GM19239 (cell line): Measurements from ENCODE around the gene ACKR1.

Experiments used
- DNase-seq: peaks from one replicate; pipeline ENCODE4 v3.0.0; 2011; ENCODE audit warnings: low spot score; ENCODE audit not compliant: insufficient read length
- FAIRE-seq: peaks from 2 replicates; lab custom pipeline; 2011; peaks lifted over from hg19 to GRCh38; lab: Jason Lieb, UNC

Gene ACKR1, protein sequence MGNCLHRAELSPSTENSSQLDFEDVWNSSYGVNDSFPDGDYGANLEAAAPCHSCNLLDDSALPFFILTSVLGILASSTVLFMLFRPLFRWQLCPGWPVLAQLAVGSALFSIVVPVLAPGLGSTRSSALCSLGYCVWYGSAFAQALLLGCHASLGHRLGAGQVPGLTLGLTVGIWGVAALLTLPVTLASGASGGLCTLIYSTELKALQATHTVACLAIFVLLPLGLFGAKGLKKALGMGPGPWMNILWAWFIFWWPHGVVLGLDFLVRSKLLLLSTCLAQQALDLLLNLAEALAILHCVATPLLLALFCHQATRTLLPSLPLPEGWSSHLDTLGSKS

DNA sequence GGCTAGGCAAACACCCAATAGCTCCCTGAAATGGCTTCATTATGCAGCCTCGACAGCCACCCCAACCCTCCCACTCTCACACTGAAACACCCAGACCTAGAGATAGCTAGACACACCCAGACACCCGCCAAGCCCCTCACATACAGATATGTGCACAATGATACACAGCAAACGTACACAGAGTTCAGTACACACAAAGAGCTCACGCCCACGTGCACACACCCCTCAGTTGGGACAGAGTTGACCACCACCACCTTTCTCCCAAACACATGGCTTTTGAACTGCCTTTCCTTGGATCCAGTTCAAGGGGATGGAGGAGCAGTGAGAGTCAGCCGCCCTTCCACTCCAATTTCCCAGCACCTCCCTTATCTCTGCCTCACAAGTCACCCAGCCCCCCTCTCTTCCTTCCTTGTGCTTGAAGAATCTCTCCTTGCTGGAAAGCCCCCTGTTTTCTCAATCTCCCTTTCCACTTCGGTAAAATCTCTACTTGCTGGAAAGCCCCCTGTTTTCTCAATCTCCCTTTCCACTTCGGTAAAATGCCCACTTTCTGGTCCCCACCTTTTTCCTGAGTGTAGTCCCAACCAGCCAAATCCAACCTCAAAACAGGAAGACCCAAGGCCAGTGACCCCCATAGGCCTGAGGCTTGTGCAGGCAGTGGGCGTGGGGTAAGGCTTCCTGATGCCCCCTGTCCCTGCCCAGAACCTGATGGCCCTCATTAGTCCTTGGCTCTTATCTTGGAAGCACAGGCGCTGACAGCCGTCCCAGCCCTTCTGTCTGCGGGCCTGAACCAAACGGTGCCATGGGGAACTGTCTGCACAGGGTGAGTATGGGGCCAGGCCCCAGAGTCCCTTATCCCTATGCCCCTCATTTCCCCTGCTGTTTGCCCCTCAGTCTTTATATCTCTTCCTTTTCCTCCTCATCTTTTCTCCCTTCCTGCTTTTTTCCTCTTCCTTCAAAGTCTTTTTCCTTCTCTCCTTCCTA, at the start of gene ACKR1:
TSS of gene ACKR1 (plus strand) at position 715 of the 981 bp plus-strand sequence. CDS start at position 800, 85 bp downstream.
- peak; percentile 28 for FAIRE-seq
- DNase-seq = no peak

DNA sequence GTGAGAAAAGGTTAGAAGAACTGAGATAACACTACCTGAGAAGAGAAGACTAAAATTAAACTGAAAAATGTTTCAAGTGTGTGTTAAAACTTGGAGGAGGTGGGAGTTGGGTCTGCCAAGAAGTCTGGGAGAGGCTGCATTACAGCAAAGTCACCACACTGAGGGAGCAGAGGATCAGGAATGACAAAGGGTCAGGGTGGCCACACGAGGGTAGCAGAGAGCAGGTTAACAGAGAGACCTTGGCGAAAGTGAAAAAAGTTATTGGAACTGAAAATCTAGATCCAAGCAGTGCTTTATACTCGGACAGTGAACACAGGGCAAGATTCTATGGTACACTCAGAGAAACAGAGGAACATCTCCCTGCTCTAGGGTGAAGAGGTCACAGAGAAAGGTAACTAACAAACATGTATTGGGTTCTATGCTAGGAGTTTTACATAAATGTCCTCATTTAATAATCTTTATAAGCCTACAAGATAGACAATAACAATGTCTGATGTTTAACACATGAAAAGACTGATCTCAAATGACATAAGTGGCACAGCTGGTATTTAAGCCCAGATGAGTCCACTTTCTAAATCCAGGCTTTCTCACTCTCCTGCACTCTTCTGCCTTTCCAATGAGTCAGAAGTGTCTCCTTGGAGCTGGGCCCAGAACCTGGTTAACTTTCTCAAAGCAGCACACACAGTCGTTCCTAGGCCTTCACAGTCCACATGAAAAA, 43.5 kb upstream of the ACKR1 start:
- DNase-seq = peak; percentile 57
- FAIRE-seq = peak; percentile 96

DNA sequence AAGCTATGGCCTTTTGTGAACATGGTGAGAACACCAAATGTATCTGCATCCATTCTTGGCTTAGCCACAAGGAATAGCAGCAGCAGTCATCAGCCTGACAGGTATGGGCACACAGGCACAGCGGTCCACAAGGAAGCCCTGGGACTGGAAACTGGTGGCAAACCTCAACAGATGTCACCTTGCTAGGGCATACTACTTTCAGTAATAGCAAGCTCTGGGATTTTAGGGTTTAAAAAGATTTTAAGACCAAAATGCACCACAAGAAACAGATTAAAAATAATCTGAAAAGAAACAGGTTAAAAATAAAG, 43.0 kb upstream of the ACKR1 start:
- FAIRE-seq (no peak), DNase-seq (no peak)

DNA sequence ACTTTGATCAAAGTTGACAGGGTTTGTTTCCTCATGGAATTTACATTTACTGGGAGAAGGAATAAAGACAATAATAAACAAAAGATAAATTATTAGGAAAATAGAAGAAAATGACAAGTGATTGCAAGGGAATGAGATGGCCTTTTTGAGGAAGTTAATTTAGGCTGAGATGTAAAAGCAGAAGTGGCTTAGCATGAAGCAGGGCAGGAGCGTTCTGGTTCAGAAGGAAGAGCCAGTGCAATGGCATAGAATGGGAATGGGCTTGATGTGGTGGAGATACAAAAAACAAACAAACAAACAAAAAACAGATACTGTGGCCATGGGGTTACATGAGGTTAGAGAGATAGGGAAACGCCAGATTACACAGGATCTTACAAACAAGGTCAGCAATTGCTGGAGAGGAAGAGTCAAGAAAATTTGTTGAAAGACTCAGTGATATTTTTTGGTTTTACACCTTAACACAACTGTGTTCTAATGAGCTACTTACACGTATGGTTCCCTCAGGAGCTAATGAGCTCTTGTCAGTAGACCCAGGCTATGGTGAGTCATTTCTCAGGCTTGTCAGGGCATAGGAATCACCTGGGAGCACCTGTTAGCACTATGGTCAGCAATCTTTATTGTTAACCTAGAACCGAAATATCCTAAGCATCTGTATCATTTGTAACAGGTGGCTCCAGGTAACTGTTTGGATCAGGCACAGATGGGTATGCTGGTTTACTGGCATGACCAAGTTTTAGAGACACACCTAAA, 42.0 kb upstream of the ACKR1 start:
- DNase-seq = no peak
- FAIRE-seq = no peak

DNA sequence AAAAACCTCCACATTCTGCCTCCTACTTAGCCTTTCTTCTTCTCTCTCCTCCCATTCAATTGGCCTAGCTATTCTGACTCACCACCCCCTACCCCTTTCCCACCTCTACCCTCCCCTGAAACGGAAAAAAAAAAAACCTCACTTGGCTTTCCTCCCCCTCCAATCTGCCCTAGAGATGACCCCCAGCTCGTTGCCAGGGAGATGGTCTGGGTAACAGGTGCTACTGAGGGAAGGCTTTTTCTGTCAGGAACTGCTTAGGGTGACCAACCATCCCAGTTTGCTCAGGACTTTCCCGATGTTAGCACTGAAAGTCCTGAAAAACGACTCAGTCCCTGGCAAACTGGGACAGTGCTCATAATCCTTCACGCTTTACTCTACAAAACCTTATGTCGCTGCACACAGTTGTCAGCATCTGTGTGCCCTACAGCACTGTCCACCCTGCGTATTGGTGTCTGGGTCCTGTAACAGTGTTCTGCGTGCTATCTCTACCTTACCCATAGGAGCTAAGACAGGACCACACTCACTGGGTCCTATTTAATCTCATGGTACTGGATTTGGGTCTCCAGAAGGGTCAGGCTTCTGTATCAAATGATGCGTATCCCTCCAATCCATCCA, 41.0 kb upstream of the ACKR1 start:
- FAIRE-seq = no peak
- no peak for DNase-seq

DNA sequence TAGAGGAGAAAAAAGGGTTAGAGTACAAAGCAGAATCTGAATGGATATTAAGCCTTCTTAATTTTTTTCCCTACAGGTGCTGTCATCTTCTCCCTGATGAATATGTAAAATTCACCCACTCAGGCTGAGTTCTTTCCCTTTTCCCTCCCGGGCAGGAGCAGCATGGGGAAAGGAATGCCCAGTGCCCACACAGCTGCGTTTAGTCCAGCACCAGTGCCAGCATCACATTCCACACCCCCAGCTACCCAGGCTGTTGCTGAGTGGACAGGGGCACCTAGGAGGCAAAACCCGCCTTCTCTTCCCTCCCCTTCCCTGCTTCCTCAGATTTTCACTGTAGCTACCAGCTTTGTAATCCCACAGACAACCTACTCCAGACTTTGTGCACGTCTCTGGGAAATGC, 36.6 kb upstream of the ACKR1 start:
- DNase-seq = no peak
- FAIRE-seq = no peak

DNA sequence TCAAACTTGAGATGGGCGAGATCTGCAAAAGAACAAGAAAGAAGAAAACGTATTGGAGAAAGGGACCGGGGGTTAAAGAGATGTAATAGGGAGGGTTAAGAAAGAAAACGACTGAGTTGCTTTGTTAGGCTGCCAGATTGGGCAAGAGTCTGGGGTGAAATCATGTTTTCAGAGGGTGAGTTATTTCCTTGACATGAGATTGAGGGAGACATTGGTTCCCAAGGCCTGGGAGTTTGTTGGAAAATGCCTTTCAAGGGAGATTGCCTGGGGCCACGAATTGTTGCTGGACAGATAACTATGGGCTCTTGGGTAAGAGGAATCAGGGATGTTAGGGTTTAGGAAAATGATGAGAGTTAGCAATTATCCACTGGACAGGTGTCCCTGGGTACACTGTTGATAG, 34.0 kb upstream of the ACKR1 start:
- FAIRE-seq (no peak), DNase-seq (no peak)

DNA sequence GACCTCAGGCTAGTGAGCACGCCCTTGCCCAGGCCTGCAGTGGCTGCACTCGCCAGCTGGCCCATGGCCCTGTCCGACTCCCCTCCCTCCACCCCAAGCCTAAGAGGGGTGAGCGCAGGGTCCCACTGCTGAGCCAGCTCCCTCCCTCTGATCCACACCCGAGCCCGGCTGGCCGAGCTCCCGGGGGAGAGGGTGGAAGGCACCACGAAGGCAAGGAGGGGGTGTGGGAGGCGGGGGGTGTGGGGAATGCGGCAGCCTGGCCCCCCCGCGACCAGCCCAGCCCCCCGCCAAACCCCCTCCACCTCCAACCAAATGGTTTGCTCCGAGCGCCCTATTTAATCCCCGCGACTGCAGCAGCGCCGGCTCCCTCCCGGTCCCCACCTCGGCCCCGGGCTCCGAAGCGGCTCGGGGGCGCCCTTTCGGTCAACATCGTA, 33.4 kb upstream of the ACKR1 start, which contains the start of gene CADM3:
TSS of gene CADM3 (plus strand) at position 362 of the 434 bp plus-strand sequence. CDS start 151 bp downstream, outside the sequence.
- DNase-seq (no peak), FAIRE-seq (no peak)

DNA sequence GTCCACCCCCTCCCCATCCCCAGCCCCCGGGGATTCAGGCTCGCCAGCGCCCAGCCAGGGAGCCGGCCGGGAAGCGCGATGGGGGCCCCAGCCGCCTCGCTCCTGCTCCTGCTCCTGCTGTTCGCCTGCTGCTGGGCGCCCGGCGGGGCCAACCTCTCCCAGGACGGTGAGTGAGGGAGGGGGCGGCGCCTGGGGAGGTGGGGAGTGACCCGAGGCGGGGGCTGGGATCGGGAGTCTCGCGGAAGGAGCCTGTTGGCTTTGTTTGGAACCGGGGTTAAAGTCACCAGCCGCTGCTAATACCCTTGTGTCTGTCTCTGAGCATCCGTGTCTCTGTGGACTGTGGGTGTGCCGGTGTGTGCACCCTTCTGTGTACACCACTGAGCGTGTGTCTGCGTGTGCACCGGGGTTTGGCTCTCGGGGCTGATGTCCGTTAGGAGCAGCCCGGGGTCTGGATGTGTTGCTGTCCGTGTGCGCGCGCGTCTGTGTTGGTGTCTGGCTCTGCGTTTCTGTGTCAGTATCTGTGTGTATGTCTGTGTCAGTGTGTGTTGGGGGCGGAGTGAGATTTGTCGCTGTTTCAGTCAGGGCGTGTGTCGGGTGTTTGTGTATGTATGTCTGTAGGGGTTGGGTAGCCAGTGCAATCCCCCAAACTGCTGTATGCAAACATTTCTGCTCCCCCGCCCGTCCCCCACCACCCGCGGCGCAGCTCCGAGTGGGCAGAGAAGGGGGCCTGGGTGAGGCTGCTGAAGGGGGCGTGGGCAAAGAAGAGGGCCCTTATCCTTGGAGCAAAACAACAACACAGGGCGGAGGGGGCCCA, 32.8 kb upstream of the ACKR1 start:
- DNase-seq (no peak), FAIRE-seq (no peak)

DNA sequence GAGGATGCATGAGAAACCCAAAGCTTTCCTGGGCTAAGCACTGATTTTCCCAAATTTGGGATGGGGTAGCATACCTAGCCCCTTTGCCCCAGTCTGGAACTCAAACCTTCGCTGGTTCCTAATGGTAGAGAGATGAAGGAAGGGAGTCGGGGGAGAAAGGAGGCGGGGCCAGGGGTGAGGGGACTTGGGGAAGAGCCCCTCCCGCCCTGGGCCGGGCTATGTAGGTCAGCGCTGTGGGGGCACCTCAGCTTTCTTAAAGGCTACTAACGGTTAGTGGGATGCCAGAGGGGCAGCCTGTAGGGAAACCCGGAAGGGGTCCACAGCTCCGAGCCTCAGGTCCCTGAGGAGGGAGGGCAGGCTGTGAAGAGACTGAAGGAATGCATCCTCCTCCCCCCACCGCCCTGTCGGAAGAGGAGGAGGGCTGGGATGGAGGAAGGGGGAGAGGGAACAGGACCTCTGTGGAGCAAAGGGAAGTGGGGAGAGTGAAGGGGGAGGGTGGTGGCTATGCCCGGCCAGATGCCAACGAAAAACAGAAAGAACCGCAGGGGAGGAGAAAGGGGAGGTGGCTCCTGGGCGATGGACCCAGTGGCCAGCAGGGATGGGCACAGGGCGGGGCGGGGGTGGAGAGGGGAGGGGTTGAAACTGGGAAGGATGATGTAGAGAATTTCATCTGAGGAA, 31.9 kb upstream of the ACKR1 start:
- FAIRE-seq = no peak
- DNase-seq = no peak

DNA sequence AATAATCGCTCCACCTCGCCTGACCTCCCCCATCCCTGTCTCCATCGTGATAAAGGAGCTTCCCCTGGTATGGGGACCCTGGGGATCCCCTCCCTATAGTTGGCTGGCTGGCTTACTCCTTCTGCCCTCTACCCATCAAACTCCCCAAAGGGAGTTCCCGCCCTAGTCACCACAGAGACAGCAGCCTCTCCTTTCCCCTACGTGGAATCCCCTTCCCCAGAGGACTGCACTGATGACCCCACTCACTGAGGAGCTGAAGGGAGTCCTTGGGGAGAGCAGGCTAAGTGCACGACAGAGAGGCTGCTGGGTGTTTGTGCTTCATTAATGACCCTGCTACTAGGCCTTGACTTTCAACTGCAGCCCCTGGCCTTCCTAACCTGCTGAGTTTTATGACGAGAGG, 31.4 kb upstream of the ACKR1 start:
- no peak for FAIRE-seq
- DNase-seq = no peak

DNA sequence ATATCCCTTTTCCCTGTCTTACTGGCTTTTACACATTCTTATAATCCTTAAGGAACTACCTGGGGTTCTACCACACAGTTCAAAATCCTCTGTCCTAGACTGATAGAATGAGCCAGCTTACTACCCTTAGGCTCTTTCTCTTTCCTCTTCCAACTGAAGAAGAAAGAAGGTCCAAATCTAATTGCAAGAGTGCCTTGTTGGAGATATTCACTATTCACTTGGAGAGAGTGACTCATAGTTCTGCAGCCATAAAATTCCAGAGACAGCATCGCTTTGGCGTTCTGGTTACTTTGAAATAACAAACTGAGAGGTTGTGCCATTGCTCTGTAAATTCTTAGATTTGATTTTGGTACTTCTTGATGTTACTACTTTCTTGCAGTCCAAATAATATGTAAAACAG, 29.1 kb upstream of the ACKR1 start:
- no peak for FAIRE-seq
- DNase-seq = no peak

DNA sequence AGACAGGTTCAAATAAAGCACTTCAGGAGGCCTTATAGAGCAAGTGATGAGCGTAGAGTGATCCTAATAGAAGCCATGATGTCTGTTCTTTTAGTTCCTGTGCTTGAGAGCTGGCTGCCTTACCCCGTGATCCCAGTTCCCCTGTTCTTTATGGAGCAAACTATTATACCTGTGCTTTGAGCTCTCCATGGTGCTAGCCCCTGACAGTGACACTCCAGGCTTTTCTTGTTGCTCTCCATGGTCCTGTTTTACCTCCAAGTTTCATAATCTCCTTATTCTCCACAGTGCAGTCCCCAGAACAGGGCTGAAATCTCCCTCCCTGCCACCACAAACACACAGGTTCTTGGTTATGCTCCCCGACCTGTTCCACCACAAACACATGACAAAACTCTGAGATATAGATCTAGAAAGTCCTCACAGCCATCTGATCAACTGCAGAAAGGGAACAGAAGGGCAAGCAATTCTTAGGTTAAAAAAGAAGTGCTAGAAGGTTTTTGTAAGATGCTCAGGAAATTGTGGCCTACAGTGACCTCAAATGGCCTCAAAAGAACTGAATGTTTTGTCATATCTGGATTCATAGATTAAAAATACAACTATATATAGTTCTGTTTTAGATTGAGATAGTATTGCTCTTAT, 27.3 kb upstream of the ACKR1 start:
- DNase-seq = peak; percentile 16
- no peak for FAIRE-seq

DNA sequence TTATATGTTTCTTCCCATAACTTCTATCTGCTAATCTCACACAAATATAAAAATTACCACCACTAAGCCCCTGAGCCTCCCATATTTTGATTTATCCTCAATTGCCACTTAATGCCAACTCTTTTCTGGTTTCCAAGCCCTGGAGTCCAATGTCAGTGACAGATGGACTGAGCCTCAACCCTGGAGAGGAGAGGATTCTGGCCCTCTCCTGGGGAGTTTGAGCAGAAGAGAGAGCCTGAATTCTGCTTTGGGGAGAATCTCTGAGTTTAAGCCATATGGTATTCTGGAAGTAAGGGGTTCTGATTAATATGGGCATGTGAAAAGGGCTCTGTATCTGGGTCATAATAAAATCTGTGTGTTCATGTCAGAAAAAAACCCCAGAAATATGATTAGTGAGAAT, 24.8 kb upstream of the ACKR1 start:
- DNase-seq (no peak), FAIRE-seq (no peak)

DNA sequence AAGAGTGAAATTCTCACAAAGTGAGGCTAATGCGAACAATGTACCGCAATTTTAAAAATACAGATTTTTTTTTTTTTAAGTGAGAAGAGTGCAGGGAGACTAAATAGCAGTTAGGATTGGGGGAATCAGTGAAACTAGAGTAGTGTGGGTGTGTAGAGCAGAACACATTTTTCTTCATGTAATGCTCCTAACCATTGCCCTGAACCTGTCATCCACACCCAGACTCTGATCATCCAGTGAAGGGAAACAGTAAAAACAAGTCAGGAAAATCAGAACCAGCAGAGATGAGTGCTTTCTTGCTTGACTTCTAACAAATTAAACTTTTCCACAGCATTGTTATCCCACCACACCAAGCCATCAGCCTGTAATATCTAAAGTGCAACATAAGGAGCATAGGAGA, 24.2 kb upstream of the ACKR1 start:
- FAIRE-seq (no peak), DNase-seq (no peak)

DNA sequence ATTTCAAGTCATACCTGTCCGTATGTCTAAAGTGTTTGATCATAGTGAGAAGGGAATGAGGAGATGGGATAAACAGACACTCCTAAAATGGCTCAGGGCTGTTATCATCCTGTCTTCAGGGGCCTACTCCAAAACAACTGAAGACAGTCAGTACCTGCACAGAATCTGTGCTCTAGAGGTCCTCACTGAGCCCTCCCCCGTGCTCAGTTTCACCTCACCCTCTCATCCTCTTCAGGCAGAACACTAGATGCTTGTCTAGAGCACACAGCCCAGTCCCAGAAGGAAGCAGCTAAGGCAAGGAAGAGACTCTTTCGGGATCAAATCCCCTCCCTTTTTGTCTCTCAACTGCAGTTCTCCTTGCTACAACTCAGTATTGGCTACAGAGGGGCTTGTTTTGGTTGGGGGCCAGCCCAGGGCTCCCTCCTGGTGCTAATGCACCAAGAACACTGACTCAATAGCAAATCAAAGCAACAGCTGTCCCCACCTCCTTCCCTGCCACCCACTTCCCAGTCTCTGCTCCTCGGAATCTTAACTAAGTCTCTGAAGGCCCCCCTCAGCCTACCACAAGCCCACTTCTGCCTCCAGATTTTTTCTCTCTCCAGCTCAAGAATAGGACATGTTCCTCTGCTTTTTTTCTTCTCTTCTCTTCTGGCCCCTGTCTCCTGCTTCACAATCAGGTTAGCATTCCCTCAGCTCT, 23.2 kb upstream of the ACKR1 start:
- no peak for DNase-seq
- no peak for FAIRE-seq

DNA sequence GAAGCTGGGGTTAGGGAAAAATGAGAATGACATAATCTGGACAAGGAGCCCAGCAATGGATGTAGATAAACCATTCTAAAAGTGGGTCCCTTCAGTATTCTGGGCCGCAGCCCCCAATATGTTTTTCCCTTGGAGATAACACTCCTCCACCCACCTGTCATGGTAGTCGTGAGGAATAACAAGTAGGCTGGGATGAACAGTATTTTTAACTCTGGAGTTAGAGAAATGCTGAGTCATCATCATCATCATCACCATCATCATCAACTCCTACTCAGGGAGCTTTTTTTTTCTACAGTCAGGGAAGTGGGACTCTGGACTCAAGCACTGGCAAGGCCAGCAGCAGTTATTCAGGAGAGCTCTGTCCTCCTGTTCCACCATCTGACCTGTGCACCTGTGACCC, 20.5 kb upstream of the ACKR1 start:
- no peak for FAIRE-seq
- no peak for DNase-seq
